ENCODE data around the gene XYLT2. TPM values are rescaled to one million over a fixed set of nuclear protein-coding genes. Genes with fewer than 3 reads are reported as not detected.

XYLT2 gene
- total and polyA plus RNA-seq, 2 experiments from 2014 or later = 14.2 to 44.9 TPM

DNA sequence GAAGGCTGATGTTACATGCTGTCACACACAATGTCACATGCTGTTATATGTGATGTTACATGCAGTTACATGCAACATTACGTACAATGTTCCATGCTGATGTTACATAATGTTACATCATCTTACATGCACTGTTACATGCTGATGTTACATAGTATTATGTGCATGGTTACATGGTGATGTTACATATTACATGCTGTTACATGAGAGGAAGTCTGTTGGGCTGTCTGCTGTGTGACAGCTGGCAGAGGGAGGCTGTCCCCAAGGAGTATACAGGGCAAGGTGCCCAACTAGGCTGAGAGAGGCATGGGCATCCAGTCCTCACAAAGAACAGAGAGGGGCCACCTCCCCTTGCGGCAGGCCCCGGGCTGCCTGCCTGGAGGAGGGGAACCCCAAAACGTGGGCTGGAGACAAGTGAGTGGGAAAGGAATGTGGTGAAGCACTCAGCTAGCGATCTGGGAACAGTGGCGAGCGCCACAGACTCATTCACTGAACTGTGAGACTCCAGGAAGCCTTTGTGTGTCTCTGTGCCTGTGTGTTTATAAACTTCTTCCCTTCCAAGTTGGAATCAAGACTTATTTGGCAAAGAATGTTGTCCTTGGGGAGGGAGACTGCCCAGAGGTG, 41.0 kb upstream of the XYLT2 start (continued):
- TF ChIP-seq STAT1 (IDR thresholded peaks at IDR 0.05; ENCODE audit: unreplicated experiment) (no peak), ZNF114 (CRISPR knock-in tag; IDR thresholded peaks at IDR 0.05) (no peak), EZH2phosphoT487 (IDR thresholded peaks at IDR 0.05; ENCODE audit: unreplicated experiment) (no peak), ETS1 (IDR thresholded peaks at IDR 0.05) (no peak), NANOG (IDR thresholded peaks at IDR 0.05; ENCODE audit: borderline replicate concordance) (no peak)

GRCh38 chr17:50307654-50308053, 38.3 kb upstream of the XYLT2 start:
- Histone ChIP-seq H3F3A (replicated peaks; ENCODE audit: low read depth) (no peaks in the 10 kb centered on the region), H3K9me2 (ENCODE audit: insufficient read depth) (0 out of 2 replicates have a peak, but pooled peaks cover 3% of the 10 kb centered on the region), H3K27ac (ENCODE audit: low read depth) (no peak overlapping the region), H3K4me2 (no peak overlapping the region), H3K4me1 (ENCODE audit: insufficient read depth) (0 out of 2 replicates have a peak, but pooled peaks cover 8% of the 10 kb centered on the region), H3K27me3 (ENCODE audit: insufficient read depth) (no peaks in the 10 kb centered on the region), H3K36me3 (ENCODE audit: insufficient read depth) (no peaks in the 10 kb centered on the region), H3K4me3 (no peak overlapping the region), H4K20me1 (replicated peaks; ENCODE audit: insufficient read depth) (no peaks in the 10 kb centered on the region), H2AFZ (no peak overlapping the region), H3K79me2 (replicated peaks; ENCODE audit: insufficient read depth) (no peaks in the 10 kb centered on the region)
- H3K27ac Mint-ChIP-seq = no peak overlapping the region
- H3K4me1 Mint-ChIP-seq = peaks cover 22% of the 10 kb centered on the region
- no peak overlapping the region for H3K4me3 Mint-ChIP-seq
- H3K9me3 Mint-ChIP-seq = peaks cover 2% of the 10 kb centered on the region; the same call in 1 of the 3 replicates
- DNase-seq (ENCODE audit: low spot score) (no peak), ATAC-seq (no peak)
- TF ChIP-seq POLR2AphosphoS5 (IDR thresholded peaks at IDR 0.05; ENCODE audit: low read depth) = no peak
- TF ChIP-seq, protein P1, sequence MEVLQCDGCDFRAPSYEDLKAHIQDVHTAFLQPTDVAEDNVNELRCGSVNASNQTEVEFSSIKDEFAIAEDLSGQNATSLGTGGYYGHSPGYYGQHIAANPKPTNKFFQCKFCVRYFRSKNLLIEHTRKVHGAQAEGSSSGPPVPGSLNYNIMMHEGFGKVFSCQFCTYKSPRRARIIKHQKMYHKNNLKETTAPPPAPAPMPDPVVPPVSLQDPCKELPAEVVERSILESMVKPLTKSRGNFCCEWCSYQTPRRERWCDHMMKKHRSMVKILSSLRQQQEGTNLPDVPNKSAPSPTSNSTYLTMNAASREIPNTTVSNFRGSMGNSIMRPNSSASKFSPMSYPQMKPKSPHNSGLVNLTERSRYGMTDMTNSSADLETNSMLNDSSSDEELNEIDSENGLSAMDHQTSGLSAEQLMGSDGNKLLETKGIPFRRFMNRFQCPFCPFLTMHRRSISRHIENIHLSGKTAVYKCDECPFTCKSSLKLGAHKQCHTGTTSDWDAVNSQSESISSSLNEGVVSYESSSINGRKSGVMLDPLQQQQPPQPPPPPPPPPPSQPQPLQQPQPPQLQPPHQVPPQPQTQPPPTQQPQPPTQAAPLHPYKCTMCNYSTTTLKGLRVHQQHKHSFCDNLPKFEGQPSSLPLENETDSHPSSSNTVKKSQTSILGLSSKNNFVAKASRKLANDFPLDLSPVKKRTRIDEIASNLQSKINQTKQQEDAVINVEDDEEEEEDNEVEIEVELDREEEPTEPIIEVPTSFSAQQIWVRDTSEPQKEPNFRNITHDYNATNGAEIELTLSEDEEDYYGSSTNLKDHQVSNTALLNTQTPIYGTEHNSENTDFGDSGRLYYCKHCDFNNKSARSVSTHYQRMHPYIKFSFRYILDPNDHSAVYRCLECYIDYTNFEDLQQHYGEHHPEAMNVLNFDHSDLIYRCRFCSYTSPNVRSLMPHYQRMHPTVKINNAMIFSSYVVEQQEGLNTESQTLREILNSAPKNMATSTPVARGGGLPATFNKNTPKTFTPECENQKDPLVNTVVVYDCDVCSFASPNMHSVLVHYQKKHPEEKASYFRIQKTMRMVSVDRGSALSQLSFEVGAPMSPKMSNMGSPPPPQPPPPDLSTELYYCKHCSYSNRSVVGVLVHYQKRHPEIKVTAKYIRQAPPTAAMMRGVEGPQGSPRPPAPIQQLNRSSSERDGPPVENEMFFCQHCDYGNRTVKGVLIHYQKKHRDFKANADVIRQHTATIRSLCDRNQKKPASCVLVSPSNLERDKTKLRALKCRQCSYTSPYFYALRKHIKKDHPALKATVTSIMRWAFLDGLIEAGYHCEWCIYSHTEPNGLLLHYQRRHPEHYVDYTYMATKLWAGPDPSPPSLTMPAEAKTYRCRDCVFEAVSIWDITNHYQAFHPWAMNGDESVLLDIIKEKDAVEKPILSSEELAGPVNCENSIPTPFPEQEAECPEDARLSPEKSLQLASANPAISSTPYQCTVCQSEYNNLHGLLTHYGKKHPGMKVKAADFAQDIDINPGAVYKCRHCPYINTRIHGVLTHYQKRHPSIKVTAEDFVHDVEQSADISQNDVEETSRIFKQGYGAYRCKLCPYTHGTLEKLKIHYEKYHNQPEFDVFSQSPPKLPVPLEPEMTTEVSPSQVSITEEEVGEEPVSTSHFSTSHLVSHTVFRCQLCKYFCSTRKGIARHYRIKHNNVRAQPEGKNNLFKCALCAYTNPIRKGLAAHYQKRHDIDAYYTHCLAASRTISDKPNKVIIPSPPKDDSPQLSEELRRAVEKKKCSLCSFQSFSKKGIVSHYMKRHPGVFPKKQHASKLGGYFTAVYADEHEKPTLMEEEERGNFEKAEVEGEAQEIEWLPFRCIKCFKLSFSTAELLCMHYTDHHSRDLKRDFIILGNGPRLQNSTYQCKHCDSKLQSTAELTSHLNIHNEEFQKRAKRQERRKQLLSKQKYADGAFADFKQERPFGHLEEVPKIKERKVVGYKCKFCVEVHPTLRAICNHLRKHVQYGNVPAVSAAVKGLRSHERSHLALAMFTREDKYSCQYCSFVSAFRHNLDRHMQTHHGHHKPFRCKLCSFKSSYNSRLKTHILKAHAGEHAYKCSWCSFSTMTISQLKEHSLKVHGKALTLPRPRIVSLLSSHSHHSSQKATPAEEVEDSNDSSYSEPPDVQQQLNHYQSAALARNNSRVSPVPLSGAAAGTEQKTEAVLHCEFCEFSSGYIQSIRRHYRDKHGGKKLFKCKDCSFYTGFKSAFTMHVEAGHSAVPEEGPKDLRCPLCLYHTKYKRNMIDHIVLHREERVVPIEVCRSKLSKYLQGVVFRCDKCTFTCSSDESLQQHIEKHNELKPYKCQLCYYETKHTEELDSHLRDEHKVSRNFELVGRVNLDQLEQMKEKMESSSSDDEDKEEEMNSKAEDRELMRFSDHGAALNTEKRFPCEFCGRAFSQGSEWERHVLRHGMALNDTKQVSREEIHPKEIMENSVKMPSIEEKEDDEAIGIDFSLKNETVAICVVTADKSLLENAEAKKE (CRISPR knock-in tag; IDR thresholded peaks at IDR 0.05) = no peak
- TF ChIP-seq STAT1 (IDR thresholded peaks at IDR 0.05; ENCODE audit: unreplicated experiment) = no peak
- no peak for TF ChIP-seq CREB1 (CRISPR knock-in tag; IDR thresholded peaks at IDR 0.05; ENCODE audit: low read depth)
- TF ChIP-seq ETS1 (IDR thresholded peaks at IDR 0.05) = no peak
- peaks cover 7% of the 10 kb centered on the region for H3K27me3 Mint-ChIP-seq (ENCODE audit: insufficient read depth, low read depth, poor library complexity)
- no peaks in the 10 kb centered on the region for H3K36me3 Mint-ChIP-seq (ENCODE audit: low read depth)
